SIG-M5 treated with dmso at 0.1 percent for 504 hours (cell line): ENCODE results near the gene SDHAF3.
"Not testable (repeated sequence)": the region's sequence is repeated elsewhere in the genome, so short reads cannot be mapped to it uniquely, and the experiment has no call there.

ENCODE experiments used
- DNase-seq: peaks from one replicate; lab custom pipeline; 2025; ENCODE audit not compliant: unreplicated experiment; lab: John Stamatoyannopoulos, UW

Gene SDHAF3

GRCh38 chr7:97117372-97118188, at the start of gene SDHAF3:
Gene SDHAF3 (plus strand): TSS chr7:97117698. CDS start chr7:97117724, 26 bp downstream.
- DNase-seq, result peak; percentile 89

- DNase-seq, result not testable (repeated sequence)
Observed at GRCh38 chr7:97072025-97072424, 45.5 kb upstream of the SDHAF3 start.

- DNase-seq, result no peak
Observed at GRCh38 chr7:97075928-97076327, 41.6 kb upstream of the SDHAF3 start.

- DNase-seq, result no peak
Observed at GRCh38 chr7:97078023-97078969, 39.2 kb upstream of the SDHAF3 start.

- DNase-seq, result no peak
Observed at GRCh38 chr7:97079300-97079699, 38.2 kb upstream of the SDHAF3 start.

GRCh38 chr7:97081521-97082300, 35.8 kb upstream of the SDHAF3 start:
- DNase-seq, result no peak

GRCh38 chr7:97088364-97088763, 29.1 kb upstream of the SDHAF3 start:
- DNase-seq, result no peak

GRCh38 chr7:97089771-97090170, 27.7 kb upstream of the SDHAF3 start:
- no peak for DNase-seq

GRCh38 chr7:97090761-97091353, 26.6 kb upstream of the SDHAF3 start:
- no peak for DNase-seq

GRCh38 chr7:97094284-97094930, 23.1 kb upstream of the SDHAF3 start:
- DNase-seq, result no peak

GRCh38 chr7:97096037-97096436, 21.5 kb upstream of the SDHAF3 start:
- no peak for DNase-seq

GRCh38 chr7:97096661-97097060, 20.8 kb upstream of the SDHAF3 start:
- no peak for DNase-seq

- peak; percentile 75 for DNase-seq
Observed at GRCh38 chr7:97104719-97105238, 12.7 kb upstream of the SDHAF3 start.

- no peak for DNase-seq
Observed at GRCh38 chr7:97107192-97107800, 10.2 kb upstream of the SDHAF3 start.

- DNase-seq, result peak; percentile 87
Observed at GRCh38 chr7:97116308-97116707, 1.2 kb upstream of the SDHAF3 start.

GRCh38 chr7:97117035-97117371, 495 bp upstream of the SDHAF3 start:
- no peak for DNase-seq

- DNase-seq, result peak; percentile 3
Observed at GRCh38 chr7:97118306-97118917, 914 bp downstream of the SDHAF3 start.

- no peak for DNase-seq
Observed at GRCh38 chr7:97119747-97120146, 2.2 kb downstream of the SDHAF3 start.
